Right lobe of liver (tissue), 4 donors: Measurements from ENCODE around the gene ISX.

Source experiments
- POLR2A ChIP-seq: fragments of 450-650 bp; IDR thresholded peaks from one replicate; pipeline ENCODE4 v1.6.1; 2017; ENCODE audit warnings: antibody characterized with exemption, mild to moderate bottlenecking
- TF ChIP-seq, protein P1 (sequence below), 4 donors: fragments of 200-600 bp in 3 of 4; fragments of 450-650 bp in 1 of 4; IDR thresholded peaks; one replicate each; pipeline versions ENCODE4 v1.5.1 to v1.8.0; 2016 to 2022; ENCODE audit warnings: antibody characterized with exemption in 4 of 4, mild to moderate bottlenecking in 2 of 4
- donor health status: DM: no; HTN: no; CAD: no.
- donor health status: DM: no; HTN: no; CAD: no.
- donor health status: DM: no; HTN: yes; CAD: no.

DNA sequence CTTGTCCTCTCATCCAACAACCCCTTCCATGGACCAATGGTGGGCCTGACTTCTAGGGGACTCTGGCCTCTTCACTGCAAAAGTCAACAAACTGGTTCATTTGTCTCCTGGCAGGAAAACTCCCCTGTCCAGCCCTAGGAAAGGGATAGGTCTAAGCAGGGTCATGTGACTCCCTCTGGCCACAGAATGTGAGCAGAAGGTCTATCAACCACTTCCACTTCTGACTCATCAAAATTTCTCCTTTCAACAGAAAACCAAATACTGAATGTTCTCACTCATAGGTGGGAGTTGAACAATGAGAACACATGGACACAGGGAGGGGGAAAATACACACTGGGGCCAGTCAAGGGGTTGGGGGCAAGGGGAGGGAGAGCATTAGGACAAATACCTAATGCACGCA is 1.3 kb upstream of the ISX start:
- no peak for TF ChIP-seq POLR2A
- TF ChIP-seq, protein P1, sequence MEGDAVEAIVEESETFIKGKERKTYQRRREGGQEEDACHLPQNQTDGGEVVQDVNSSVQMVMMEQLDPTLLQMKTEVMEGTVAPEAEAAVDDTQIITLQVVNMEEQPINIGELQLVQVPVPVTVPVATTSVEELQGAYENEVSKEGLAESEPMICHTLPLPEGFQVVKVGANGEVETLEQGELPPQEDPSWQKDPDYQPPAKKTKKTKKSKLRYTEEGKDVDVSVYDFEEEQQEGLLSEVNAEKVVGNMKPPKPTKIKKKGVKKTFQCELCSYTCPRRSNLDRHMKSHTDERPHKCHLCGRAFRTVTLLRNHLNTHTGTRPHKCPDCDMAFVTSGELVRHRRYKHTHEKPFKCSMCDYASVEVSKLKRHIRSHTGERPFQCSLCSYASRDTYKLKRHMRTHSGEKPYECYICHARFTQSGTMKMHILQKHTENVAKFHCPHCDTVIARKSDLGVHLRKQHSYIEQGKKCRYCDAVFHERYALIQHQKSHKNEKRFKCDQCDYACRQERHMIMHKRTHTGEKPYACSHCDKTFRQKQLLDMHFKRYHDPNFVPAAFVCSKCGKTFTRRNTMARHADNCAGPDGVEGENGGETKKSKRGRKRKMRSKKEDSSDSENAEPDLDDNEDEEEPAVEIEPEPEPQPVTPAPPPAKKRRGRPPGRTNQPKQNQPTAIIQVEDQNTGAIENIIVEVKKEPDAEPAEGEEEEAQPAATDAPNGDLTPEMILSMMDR (IDR thresholded peaks at IDR 0.05), result no peak
